Loucy (cell line): ENCODE results near the gene NUP88.

ENCODE experiments used
- H2AFZ ChIP-seq: fragments of 200-600 bp; sonication (generic); 2 replicates; pipeline ENCODE4 v1.6.0; 2016; ENCODE audit warnings: antibody characterized with exemption, mild to moderate bottlenecking, low read length, moderate library complexity
- H3F3A ChIP-seq: fragments of 200-600 bp; 2 replicates; pipeline ENCODE4 v1.6.0; 2016; ENCODE audit warnings: antibody characterized with exemption, low read depth, mild to moderate bottlenecking
- H3K27me3 ChIP-seq: fragments of 200-600 bp; sonication (generic); 2 replicates; pipeline ENCODE4 v1.6.1; 2014; ENCODE audit warnings: low read length, mild to moderate bottlenecking; ENCODE audit not compliant: insufficient read depth, poor library complexity, severe bottlenecking
- H3K36me3 ChIP-seq: fragments of 200-600 bp; sonication (generic); 2 replicates; pipeline ENCODE4 v1.6.1; 2016; ENCODE audit warnings: low read length; ENCODE audit not compliant: insufficient read depth
- H3K4me1 ChIP-seq: fragments of 200-600 bp; sonication (generic); 2 replicates; pipeline ENCODE4 v1.5.1; 2014; ENCODE audit warnings: low read length, mild to moderate bottlenecking; ENCODE audit not compliant: insufficient read depth, poor library complexity, severe bottlenecking
- H3K4me2 ChIP-seq: fragments of 200-600 bp; sonication (generic); 2 replicates; pipeline ENCODE4 v1.6.0; 2014; ENCODE audit warnings: antibody characterized with exemption, low read length, low read depth, mild to moderate bottlenecking; ENCODE audit not compliant: poor library complexity, severe bottlenecking
- H3K4me3 ChIP-seq: fragments of 200-600 bp; sonication (generic); 2 replicates; pipeline ENCODE4 v1.5.1; 2014; ENCODE audit warnings: low read length, mild to moderate bottlenecking, mixed read lengths; ENCODE audit not compliant: poor library complexity, severe bottlenecking
- H3K79me2 ChIP-seq: fragments of 200-600 bp; sonication (generic); 2 replicates; pipeline ENCODE4 v1.6.1; 2014; ENCODE audit warnings: low read length; ENCODE audit not compliant: insufficient read depth
- H3K9ac ChIP-seq: fragments of 200-600 bp; sonication (generic); 2 replicates; pipeline ENCODE4 v1.6.0; 2014; ENCODE audit warnings: mild to moderate bottlenecking, low read depth, low read length, moderate library complexity; ENCODE audit not compliant: poor library complexity, severe bottlenecking
- H3K9me2 ChIP-seq: fragments of 200-600 bp; sonication (generic); replicated peaks from 2 replicates; pipeline ENCODE4 v1.6.1; 2016; ENCODE audit warnings: low read depth, low read length, mixed read lengths
- H3K9me3 ChIP-seq: fragments of 200-600 bp; sonication (generic); 2 replicates; pipeline ENCODE4 v1.6.1; 2014; ENCODE audit warnings: mild to moderate bottlenecking, antibody characterized with exemption, low read length, low read depth; ENCODE audit not compliant: insufficient read depth
- H4K20me1 ChIP-seq: fragments of 200-600 bp; sonication (generic); 2 replicates; pipeline ENCODE4 v1.6.0; 2014; ENCODE audit warnings: antibody characterized with exemption, low read length, mild to moderate bottlenecking; ENCODE audit not compliant: insufficient read depth, poor library complexity, severe bottlenecking
- CTCF ChIP-seq: fragments of 200-600 bp; sonication (generic); conservative IDR thresholded peaks from 2 replicates; pipeline ENCODE4 v1.5.1; 2014; ENCODE audit warnings: mild to moderate bottlenecking, antibody characterized with exemption, low read length
- EZH2phosphoT487 ChIP-seq: fragments of 200-600 bp; IDR thresholded peaks from 2 replicates; pipeline ENCODE4 v1.6.1; 2018; ENCODE audit warnings: antibody characterized with exemption, mild to moderate bottlenecking, moderate library complexity, borderline replicate concordance

NUP88 gene

DNA sequence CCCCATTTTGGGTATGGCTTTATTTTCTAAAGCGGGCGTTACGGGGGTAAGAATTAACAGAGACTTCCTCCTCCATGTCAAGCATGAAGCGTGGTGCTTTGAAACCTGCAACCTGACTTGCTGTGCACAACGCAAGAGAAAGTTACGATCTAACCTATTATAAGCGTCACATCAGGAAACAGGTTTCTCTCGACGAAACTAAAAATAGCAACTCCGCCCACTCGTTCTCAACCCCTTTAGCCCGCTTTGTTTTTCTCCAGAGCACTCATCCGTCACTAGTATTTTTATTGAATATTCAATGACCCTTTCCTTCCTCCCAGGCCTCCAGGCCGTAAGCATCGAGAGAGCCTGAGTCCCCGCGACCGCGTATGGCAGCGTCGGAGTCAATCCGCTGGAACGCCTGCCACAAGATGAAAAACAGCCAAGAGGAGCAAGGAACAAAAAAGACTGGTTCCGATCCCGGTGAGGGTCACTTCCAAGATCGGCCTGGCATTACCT lies 555 bp downstream of the NUP88 start:
- Histone ChIP-seq H3K4me2 (peak overlapping the region; percentile 88), H3K4me3 (peak overlapping the region; percentile 97), H3K9me3 (no peaks in the 10 kb centered on the region), H4K20me1 (peaks cover 67% of the 10 kb centered on the region), H2AFZ (peak overlapping the region; percentile 79), H3K9ac (peak overlapping the region; percentile 85), H3K27me3 (no peaks in the 10 kb centered on the region), H3K79me2 (peaks cover 85% of the 10 kb centered on the region), H3F3A (no peaks in the 10 kb centered on the region), H3K4me1 (peaks cover 42% of the 10 kb centered on the region), H3K9me2 (no peaks in the 10 kb centered on the region), H3K36me3 (peaks cover 22% of the 10 kb centered on the region; the same call in 1 of the 2 replicates)
- TF ChIP-seq EZH2phosphoT487 (no peak), CTCF (no peak)

DNA sequence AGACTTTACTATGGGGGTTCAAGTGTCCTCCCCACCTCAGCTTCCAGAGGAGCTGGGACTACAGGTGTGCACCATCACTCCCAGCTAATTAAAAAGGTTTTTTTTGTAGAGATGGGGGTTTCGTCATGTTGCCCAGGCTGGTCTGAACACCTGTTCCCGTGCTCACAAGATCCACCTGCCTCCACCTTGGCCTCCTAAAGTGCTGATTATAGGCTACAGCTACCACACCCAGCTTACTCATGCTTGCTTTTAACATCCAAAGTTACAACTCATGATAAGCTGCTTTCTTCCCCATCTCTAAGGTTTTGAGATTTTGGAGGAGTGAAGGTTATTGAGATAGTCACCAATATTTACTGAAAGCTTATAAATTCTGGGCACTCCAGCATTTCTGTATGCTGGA lies 2.6 kb downstream of the NUP88 start:
- H3K9ac ChIP-seq, result peak overlapping the region; percentile 53

DNA sequence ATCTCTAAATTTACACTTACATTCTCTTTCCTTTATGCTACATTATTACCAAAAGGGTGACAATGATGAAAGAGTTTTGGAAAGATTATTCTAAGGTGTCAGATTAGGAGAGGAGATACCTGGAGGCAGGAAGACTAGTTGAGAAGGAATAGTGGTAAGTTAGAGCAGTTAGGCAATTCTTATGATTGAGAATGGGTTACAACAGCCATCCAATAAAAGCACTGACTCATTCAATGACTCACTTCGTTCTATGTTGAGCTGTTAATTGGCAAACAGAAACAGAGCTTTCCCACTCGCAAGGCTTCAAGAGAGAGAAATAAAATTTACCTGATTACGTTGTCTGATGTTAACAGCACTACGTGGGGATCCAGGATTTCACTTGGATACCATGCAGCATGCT lies 5.8 kb downstream of the NUP88 start:
- H3K4me1 ChIP-seq, result peaks cover 36% of the 10 kb centered on the region
- no peak overlapping the region for H2AFZ ChIP-seq
- peaks cover 60% of the 10 kb centered on the region for H3K36me3 ChIP-seq
- H4K20me1 ChIP-seq, result peaks cover 61% of the 10 kb centered on the region
- H3K9me3 ChIP-seq, result no peaks in the 10 kb centered on the region
- no peaks in the 10 kb centered on the region for H3F3A ChIP-seq
- peak overlapping the region; percentile 26 for H3K9ac ChIP-seq
- H3K27me3 ChIP-seq, result no peaks in the 10 kb centered on the region
- no peak overlapping the region for H3K4me3 ChIP-seq
- H3K9me2 ChIP-seq, result no peaks in the 10 kb centered on the region
- H3K79me2 ChIP-seq, result peaks cover 83% of the 10 kb centered on the region
- TF ChIP-seq EZH2phosphoT487 (no peak), CTCF (no peak)
- H3K4me2 ChIP-seq, result peak overlapping the region; percentile 54

More for the DNA sequence above, 2.6 kb downstream of the NUP88 start:
- Histone ChIP-seq H3K9me2 (no peaks in the 10 kb centered on the region), H3K4me3 (peak overlapping the region; percentile 97), H3K9me3 (no peaks in the 10 kb centered on the region), H3F3A (no peaks in the 10 kb centered on the region), H3K4me2 (peak overlapping the region; percentile 88), H3K4me1 (peaks cover 46% of the 10 kb centered on the region), H4K20me1 (peaks cover 68% of the 10 kb centered on the region), H3K36me3 (peaks cover 34% of the 10 kb centered on the region; the same call in 1 of the 2 replicates), H3K27me3 (no peaks in the 10 kb centered on the region), H3K79me2 (peaks cover 91% of the 10 kb centered on the region), H2AFZ (no peak overlapping the region)
- TF ChIP-seq EZH2phosphoT487 (no peak), CTCF (no peak)
